ENCODE data around the gene ATP6V0E1.

DNA sequence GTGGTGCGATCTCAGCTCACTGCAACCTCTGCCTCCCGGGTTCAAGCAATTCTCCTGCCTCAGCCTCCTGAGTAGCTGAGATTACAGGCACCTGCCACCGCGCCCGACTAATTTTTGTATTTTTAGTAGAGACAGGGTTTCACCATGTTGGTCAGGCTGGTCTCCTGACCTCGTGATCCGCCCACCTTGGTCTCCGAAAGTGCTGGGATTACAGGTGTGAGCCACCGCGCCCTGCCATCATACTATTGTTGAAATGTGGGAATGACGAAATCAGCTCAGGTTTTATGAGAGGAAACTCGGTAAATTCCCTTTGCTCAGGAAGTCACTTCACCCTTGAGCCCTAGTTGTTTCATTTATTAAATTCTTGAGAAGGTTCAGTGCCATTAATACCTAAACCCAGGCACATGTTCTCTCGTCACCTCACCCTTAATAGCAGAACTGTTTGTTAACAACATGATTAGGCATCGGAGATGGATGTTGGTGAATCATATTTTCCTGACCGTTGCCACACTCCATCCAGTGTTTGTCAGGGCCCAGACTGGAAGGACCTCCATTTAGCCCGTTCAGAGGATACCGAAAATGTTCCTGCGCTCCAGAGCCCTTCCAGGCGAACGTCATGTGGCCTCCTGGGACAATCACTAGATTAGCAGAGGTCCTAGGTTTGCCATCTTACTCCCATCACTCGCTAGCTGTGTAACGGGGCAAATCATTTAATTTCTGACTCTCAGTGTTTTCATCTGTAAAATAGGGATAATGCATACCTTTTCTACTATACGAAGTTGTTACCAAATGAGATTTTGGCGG is 52.5 kb downstream of the ATP6V0E1 start:
- TF ChIP-seq, protein P1, sequence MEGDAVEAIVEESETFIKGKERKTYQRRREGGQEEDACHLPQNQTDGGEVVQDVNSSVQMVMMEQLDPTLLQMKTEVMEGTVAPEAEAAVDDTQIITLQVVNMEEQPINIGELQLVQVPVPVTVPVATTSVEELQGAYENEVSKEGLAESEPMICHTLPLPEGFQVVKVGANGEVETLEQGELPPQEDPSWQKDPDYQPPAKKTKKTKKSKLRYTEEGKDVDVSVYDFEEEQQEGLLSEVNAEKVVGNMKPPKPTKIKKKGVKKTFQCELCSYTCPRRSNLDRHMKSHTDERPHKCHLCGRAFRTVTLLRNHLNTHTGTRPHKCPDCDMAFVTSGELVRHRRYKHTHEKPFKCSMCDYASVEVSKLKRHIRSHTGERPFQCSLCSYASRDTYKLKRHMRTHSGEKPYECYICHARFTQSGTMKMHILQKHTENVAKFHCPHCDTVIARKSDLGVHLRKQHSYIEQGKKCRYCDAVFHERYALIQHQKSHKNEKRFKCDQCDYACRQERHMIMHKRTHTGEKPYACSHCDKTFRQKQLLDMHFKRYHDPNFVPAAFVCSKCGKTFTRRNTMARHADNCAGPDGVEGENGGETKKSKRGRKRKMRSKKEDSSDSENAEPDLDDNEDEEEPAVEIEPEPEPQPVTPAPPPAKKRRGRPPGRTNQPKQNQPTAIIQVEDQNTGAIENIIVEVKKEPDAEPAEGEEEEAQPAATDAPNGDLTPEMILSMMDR (IDR thresholded peaks at IDR 0.05) = no peak
- TF ChIP-seq POLR2A (IDR thresholded peaks at IDR 0.05) = no peak

Data from body of pancreas (tissue), 4 donors.